Fibroblast of gingiva (primary cell): Measurements from ENCODE around the gene CNOT2.

Experiments
- DNase-seq: peaks from one replicate; pipeline ENCODE4 v3.0.0-alpha.2; 2011; ENCODE audit warnings: low read depth

The CNOT2 gene

GRCh38 chr12:70305794-70306193, 62.6 kb downstream of the CNOT2 start:
- no peak for DNase-seq

- no peak for DNase-seq
Measured at GRCh38 chr12:70306676-70307075, 63.4 kb downstream of the CNOT2 start.

- DNase-seq: no peak
Measured at GRCh38 chr12:70307868-70308267, 64.6 kb downstream of the CNOT2 start.

GRCh38 chr12:70309348-70309747, 66.1 kb downstream of the CNOT2 start:
- DNase-seq: no peak

- DNase-seq: no peak
Measured at GRCh38 chr12:70314145-70314544, 70.9 kb downstream of the CNOT2 start.

- DNase-seq: no peak
Measured at GRCh38 chr12:70317781-70318180, 74.5 kb downstream of the CNOT2 start.

- DNase-seq: no peak
Measured at GRCh38 chr12:70319605-70320004, 76.4 kb downstream of the CNOT2 start.

GRCh38 chr12:70321191-70321590, 78.0 kb downstream of the CNOT2 start:
- DNase-seq: no peak

- DNase-seq: no peak
Measured at GRCh38 chr12:70327541-70327940, 84.3 kb downstream of the CNOT2 start.

GRCh38 chr12:70329728-70330127, 86.5 kb downstream of the CNOT2 start:
- no peak for DNase-seq

GRCh38 chr12:70330158-70330557, 86.9 kb downstream of the CNOT2 start:
- no peak for DNase-seq

- DNase-seq: no peak
Measured at GRCh38 chr12:70332236-70332635, 89.0 kb downstream of the CNOT2 start.

- no peak for DNase-seq
Measured at GRCh38 chr12:70334742-70335141, 91.5 kb downstream of the CNOT2 start.

GRCh38 chr12:70338531-70338930, 95.3 kb downstream of the CNOT2 start:
- DNase-seq: no peak

GRCh38 chr12:70351076-70351475, 107.8 kb downstream of the CNOT2 start:
- DNase-seq: no peak

GRCh38 chr12:70353780-70354660, 110.8 kb downstream of the CNOT2 start:
- no peak for DNase-seq

- no peak for DNase-seq
Measured at GRCh38 chr12:70354787-70355186, 111.6 kb downstream of the CNOT2 start.

- DNase-seq: no peak
Measured at GRCh38 chr12:70355972-70356371, 112.7 kb downstream of the CNOT2 start.

GRCh38 chr12:70359458-70360197, 116.4 kb downstream of the CNOT2 start:
- DNase-seq: no peak

GRCh38 chr12:70360218-70360617, 117.0 kb downstream of the CNOT2 start:
- DNase-seq: no peak

GRCh38 chr12:70364695-70365397, 121.6 kb downstream of the CNOT2 start:
- no peak for DNase-seq

GRCh38 chr12:70365398-70365647, 122.1 kb downstream of the CNOT2 start:
- DNase-seq: no peak
